NCI-H446 treated with DMSO at 0.1 percent for 48 hours (cell line): Measurements from ENCODE around the gene AGAP1.

Source experiments
- DNase-seq: peaks from one replicate; lab custom pipeline; 2025; lab: John Stamatoyannopoulos, UW

Gene AGAP1

GRCh38 chr2:235964787-235965390 lies 471.0 kb downstream of the AGAP1 start:
- DNase-seq = no peak

- no peak for DNase-seq
Observed at GRCh38 chr2:235966396-235966795, 472.6 kb downstream of the AGAP1 start.

- no peak for DNase-seq
Observed at GRCh38 chr2:235966932-235967757, 473.3 kb downstream of the AGAP1 start.

GRCh38 chr2:235968155-235968554 lies 474.3 kb downstream of the AGAP1 start:
- DNase-seq = no peak

GRCh38 chr2:235968616-235969324 lies 474.9 kb downstream of the AGAP1 start:
- DNase-seq = no peak

- no peak for DNase-seq
Observed at GRCh38 chr2:235970204-235971040, 476.6 kb downstream of the AGAP1 start.

- no peak for DNase-seq
Observed at GRCh38 chr2:235976516-235976915, 482.7 kb downstream of the AGAP1 start.

GRCh38 chr2:235976956-235977355 lies 483.1 kb downstream of the AGAP1 start:
- DNase-seq = no peak

GRCh38 chr2:235977445-235977844 lies 483.6 kb downstream of the AGAP1 start:
- DNase-seq = no peak

GRCh38 chr2:235978022-235978421 lies 484.2 kb downstream of the AGAP1 start:
- DNase-seq = no peak

- no peak for DNase-seq
Observed at GRCh38 chr2:235979037-235979436, 485.2 kb downstream of the AGAP1 start.

GRCh38 chr2:235979753-235980435 lies 486.1 kb downstream of the AGAP1 start:
- no peak for DNase-seq

- DNase-seq = no peak
Observed at GRCh38 chr2:235981631-235982030, 487.8 kb downstream of the AGAP1 start.

GRCh38 chr2:235983016-235983415 lies 489.2 kb downstream of the AGAP1 start:
- DNase-seq = no peak

- DNase-seq = no peak
Observed at GRCh38 chr2:235984552-235984951, 490.7 kb downstream of the AGAP1 start.

GRCh38 chr2:235986361-235986760 lies 492.5 kb downstream of the AGAP1 start:
- DNase-seq = no peak

- no peak for DNase-seq
Observed at GRCh38 chr2:235988271-235989015, 494.6 kb downstream of the AGAP1 start.

GRCh38 chr2:235989591-235989990 lies 495.7 kb downstream of the AGAP1 start:
- DNase-seq = no peak

GRCh38 chr2:235990344-235990743 lies 496.5 kb downstream of the AGAP1 start:
- no peak for DNase-seq

GRCh38 chr2:235992024-235992423 lies 498.2 kb downstream of the AGAP1 start:
- no peak for DNase-seq

GRCh38 chr2:235996419-235996818 lies 502.6 kb downstream of the AGAP1 start:
- DNase-seq = no peak
